Hepatocyte (in vitro differentiated cells): ENCODE measurements around the gene POMGNT2. TPM values are rescaled to one million over a fixed set of nuclear protein-coding genes. Genes with fewer than 3 reads are reported as not detected.

ENCODE experiments used
- DNase-seq: peaks from one replicate; pipeline ENCODE4 v3.0.0-alpha.2; 2016; ENCODE audit warnings: low spot score
- H2AFZ ChIP-seq: fragments of 200-600 bp; sonication (generic); 2 replicates; pipeline ENCODE4 v1.6.0; 2016; ENCODE audit warnings: antibody characterized with exemption, mild to moderate bottlenecking
- H3K27ac ChIP-seq: fragments of 200-600 bp; sonication (generic); 2 replicates; pipeline ENCODE4 v1.5.1; 2016; ENCODE audit warnings: mild to moderate bottlenecking
- H3K27me3 ChIP-seq: fragments of 200-600 bp; sonication (generic); 2 replicates; pipeline ENCODE4 v1.6.1; 2016
- H3K36me3 ChIP-seq: fragments of 200-600 bp; sonication (generic); replicated peaks from 2 replicates; pipeline ENCODE4 v1.5.1; 2016; ENCODE audit warnings: low read depth; ENCODE audit not compliant: insufficient read depth
- H3K4me1 ChIP-seq: fragments of 200-600 bp; sonication (generic); 2 replicates; pipeline ENCODE4 v1.5.1; 2016; ENCODE audit warnings: mild to moderate bottlenecking, moderate library complexity; ENCODE audit not compliant: insufficient read depth
- H3K4me2 ChIP-seq: fragments of 200-600 bp; sonication (generic); 2 replicates; pipeline ENCODE4 v1.6.0; 2016
- H3K4me3 ChIP-seq: fragments of 200-600 bp; sonication (generic); 2 replicates; pipeline ENCODE4 v1.5.1; 2016; ENCODE audit warnings: mild to moderate bottlenecking
- H3K79me2 ChIP-seq: fragments of 200-600 bp; sonication (generic); 2 replicates; pipeline ENCODE4 v1.6.0; 2017; ENCODE audit warnings: mild to moderate bottlenecking
- H3K9me2 ChIP-seq: fragments of 200-600 bp; sonication (generic); replicated peaks from 2 replicates; pipeline ENCODE4 v1.6.0; 2017; ENCODE audit warnings: mild to moderate bottlenecking; ENCODE audit not compliant: insufficient read depth
- H3K9me3 ChIP-seq: fragments of 200-600 bp; sonication (generic); 2 replicates; pipeline ENCODE4 v1.5.1; 2016; ENCODE audit warnings: low read depth, mild to moderate bottlenecking
- H4K20me1 ChIP-seq: fragments of 200-600 bp; sonication (generic); 2 replicates; pipeline ENCODE4 v1.6.0; 2016; ENCODE audit warnings: mild to moderate bottlenecking; ENCODE audit not compliant: insufficient read depth, poor library complexity, severe bottlenecking
- EZH2 ChIP-seq: fragments of 200-600 bp; sonication (generic); IDR thresholded peaks from 2 replicates; pipeline ENCODE4 v1.6.1; 2016; ENCODE audit warnings: antibody characterized with exemption, mild to moderate bottlenecking, borderline replicate concordance
- EZH2phosphoT487 ChIP-seq: fragments of 200-600 bp; sonication (generic); IDR thresholded peaks from one replicate; pipeline ENCODE4 v1.6.1; 2018; ENCODE audit warnings: antibody characterized with exemption, mild to moderate bottlenecking, low read depth, moderate library complexity; ENCODE audit not compliant: unreplicated experiment, severe bottlenecking
- WGBS: methylation state at CpG from one replicate; pipeline ENCODE4 v1.1.6; 2016; ENCODE audit warnings: low lambda C conversion rate; ENCODE audit errors: missing lambda C conversion rate; 5-methylcytosine and 5-hydroxymethylcytosine counted together
- polyA plus RNA-seq: library from polyadenylated mRNA; unstranded; fragments of >200 nt; fragmentation: Nextera tagmentation; extraction: Ambion mirVana; gene quantifications from 2 replicates; pipeline ENCODE4 v1.2.1, GENCODE V29; 2016
- total RNA-seq: library from RNA; depleted of rRNA; stranded (reverse); fragments of >200 nt; gene quantifications from 2 replicates; pipeline ENCODE4 v1.2.3, GENCODE V29; 2014
- TF ChIP-seq, protein P1 (sequence below): fragments of 200-600 bp; sonication (generic); IDR thresholded peaks from 2 replicates; pipeline ENCODE4 v1.5.1; 2016; ENCODE audit warnings: antibody characterized with exemption, mild to moderate bottlenecking; ENCODE audit not compliant: poor library complexity

Gene POMGNT2
- total and polyA plus RNA-seq, 2 experiments from 2014 or later: 27.6 to 45.6 TPM

- Histone ChIP-seq H3K27ac (no peak overlapping the region), H3K4me2 (no peak overlapping the region), H3K9me2 (no peaks in the 10 kb centered on the region), H3K79me2 (no peaks in the 10 kb centered on the region), H2AFZ (no peak overlapping the region), H3K36me3 (no peaks in the 10 kb centered on the region), H3K4me1 (peaks cover 9% of the 10 kb centered on the region), H4K20me1 (no peaks in the 10 kb centered on the region), H3K9me3 (no peaks in the 10 kb centered on the region), H3K27me3 (no peaks in the 10 kb centered on the region), H3K4me3 (no peak overlapping the region)
- DNase-seq: no peak
- WGBS: 96% methylated on average over 23 of the region's 23 CpGs
- TF ChIP-seq, protein P1, sequence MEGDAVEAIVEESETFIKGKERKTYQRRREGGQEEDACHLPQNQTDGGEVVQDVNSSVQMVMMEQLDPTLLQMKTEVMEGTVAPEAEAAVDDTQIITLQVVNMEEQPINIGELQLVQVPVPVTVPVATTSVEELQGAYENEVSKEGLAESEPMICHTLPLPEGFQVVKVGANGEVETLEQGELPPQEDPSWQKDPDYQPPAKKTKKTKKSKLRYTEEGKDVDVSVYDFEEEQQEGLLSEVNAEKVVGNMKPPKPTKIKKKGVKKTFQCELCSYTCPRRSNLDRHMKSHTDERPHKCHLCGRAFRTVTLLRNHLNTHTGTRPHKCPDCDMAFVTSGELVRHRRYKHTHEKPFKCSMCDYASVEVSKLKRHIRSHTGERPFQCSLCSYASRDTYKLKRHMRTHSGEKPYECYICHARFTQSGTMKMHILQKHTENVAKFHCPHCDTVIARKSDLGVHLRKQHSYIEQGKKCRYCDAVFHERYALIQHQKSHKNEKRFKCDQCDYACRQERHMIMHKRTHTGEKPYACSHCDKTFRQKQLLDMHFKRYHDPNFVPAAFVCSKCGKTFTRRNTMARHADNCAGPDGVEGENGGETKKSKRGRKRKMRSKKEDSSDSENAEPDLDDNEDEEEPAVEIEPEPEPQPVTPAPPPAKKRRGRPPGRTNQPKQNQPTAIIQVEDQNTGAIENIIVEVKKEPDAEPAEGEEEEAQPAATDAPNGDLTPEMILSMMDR: no peak
- TF ChIP-seq EZH2 (no peak), EZH2phosphoT487 (no peak)
Observed at GRCh38 chr3:43032646-43033628, 72.9 kb downstream of the POMGNT2 start.

GRCh38 chr3:43031889-43032545 lies 73.9 kb downstream of the POMGNT2 start:
- Histone ChIP-seq H3K79me2 (no peaks in the 10 kb centered on the region), H3K9me2 (no peaks in the 10 kb centered on the region), H2AFZ (no peak overlapping the region), H3K4me1 (peaks cover 9% of the 10 kb centered on the region), H3K4me3 (no peak overlapping the region), H3K27me3 (no peaks in the 10 kb centered on the region), H3K36me3 (no peaks in the 10 kb centered on the region), H3K9me3 (no peaks in the 10 kb centered on the region), H3K4me2 (no peak overlapping the region), H4K20me1 (no peaks in the 10 kb centered on the region), H3K27ac (no peak overlapping the region)
- TF ChIP-seq EZH2 (no peak), EZH2phosphoT487 (no peak)
- TF ChIP-seq, protein P1: no peak
- no peak for DNase-seq
- WGBS: 99% methylated on average over 16 of the region's 16 CpGs

DNA sequence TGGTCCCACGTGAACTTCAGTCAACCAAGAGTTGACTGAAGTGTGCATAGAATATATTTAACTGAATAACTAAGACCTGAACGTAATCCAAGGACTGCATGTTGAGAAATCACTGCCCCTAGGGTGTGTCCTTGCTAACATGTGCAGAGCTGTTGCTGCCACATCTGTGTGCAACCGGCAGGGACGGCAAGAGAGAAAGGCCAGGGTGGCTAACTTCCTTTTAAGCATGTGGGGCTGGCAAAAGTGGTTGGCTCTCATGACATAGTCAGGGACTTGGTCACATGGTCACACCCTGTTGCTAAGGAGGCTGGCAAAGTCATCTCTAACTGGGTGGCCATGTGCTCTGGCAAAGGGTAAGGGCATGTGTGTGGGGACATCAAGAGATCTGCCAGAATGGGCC lies 74.4 kb downstream of the POMGNT2 start:
- H2AFZ ChIP-seq: no peak overlapping the region
- H3K27ac ChIP-seq: no peak overlapping the region
- H3K79me2 ChIP-seq: no peaks in the 10 kb centered on the region
- no peaks in the 10 kb centered on the region for H3K9me2 ChIP-seq
- no peak overlapping the region for H3K4me2 ChIP-seq
- H3K4me3 ChIP-seq: no peak overlapping the region
- H4K20me1 ChIP-seq: no peaks in the 10 kb centered on the region
- H3K9me3 ChIP-seq: no peaks in the 10 kb centered on the region
- no peaks in the 10 kb centered on the region for H3K27me3 ChIP-seq
- no peaks in the 10 kb centered on the region for H3K36me3 ChIP-seq
- TF ChIP-seq EZH2 (no peak), EZH2phosphoT487 (no peak)
- TF ChIP-seq, protein P1: no peak
- no peak for DNase-seq
- peaks cover 9% of the 10 kb centered on the region for H3K4me1 ChIP-seq
- 77% methylated on average over 4 of the region's 4 CpGs for WGBS
